Daoy (cell line): Measurements from ENCODE around the gene NPAS3. TPM values are rescaled to one million over a fixed set of nuclear protein-coding genes. Genes with fewer than 3 reads are reported as not detected.
"Not testable (repeated sequence)": the region's sequence is repeated elsewhere in the genome, so short reads cannot be mapped to it uniquely, and the experiment has no call there.

ENCODE experiments used
- DNase-seq: peaks from one replicate; pipeline ENCODE4 v3.0.0-alpha.2; 2015; ENCODE audit warnings: low read depth
- total RNA-seq: library from RNA; depleted of rRNA; stranded (reverse); fragments of >200 nt; shearing (Covaris generic); gene quantifications from 2 replicates; pipeline ENCODE4 v1.2.3, GENCODE V29; 2014

Gene NPAS3
- total RNA-seq, 1 experiment from 2014 or later, result 1.9 TPM

GRCh38 chr14:33070475-33070874 lies 131.8 kb downstream of the NPAS3 start:
- DNase-seq, result no peak

- no peak for DNase-seq
These were observed 134.3 kb downstream of the NPAS3 start for GRCh38 chr14:33073023-33073422.

DNA sequence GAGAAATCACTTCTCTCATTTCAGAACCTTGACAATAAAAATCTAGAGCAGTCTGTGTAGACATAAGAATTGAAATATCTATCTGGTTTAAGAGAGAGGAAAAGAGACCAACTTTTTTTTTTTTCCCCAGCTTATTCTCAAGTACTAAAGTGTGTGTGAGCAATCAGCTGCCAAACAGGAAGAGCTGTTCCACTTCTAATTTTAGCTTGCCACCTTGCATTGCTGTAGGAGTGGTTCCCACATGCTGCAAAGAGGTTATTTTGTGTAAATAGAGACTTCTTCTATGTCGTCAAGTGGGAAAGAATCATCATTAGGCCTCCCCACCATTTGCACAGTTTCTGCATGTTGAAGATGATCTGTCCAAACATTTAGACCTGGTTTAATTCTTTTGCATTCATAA lies 142.6 kb downstream of the NPAS3 start:
- no peak for DNase-seq

DNA sequence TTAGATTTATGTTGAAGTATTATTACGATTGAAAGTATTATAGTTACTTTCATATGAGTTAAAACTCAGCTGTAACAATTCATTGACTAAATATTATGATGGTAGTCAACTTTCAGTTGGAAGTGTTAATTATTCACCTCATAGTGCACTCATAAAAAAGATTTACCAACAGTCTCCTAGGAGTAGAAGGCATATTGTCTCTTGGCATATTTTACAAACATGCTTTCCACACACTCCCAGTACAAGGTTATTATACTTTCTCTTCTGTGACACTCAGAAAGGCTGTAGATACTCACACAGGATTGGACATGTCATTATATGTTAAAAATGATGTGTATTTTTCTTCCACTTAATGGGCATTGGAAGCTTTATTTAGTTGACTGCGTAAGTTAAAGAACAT lies 147.1 kb downstream of the NPAS3 start:
- DNase-seq, result no peak

GRCh38 chr14:33088274-33088673 lies 149.6 kb downstream of the NPAS3 start:
- not testable (repeated sequence) for DNase-seq

DNA sequence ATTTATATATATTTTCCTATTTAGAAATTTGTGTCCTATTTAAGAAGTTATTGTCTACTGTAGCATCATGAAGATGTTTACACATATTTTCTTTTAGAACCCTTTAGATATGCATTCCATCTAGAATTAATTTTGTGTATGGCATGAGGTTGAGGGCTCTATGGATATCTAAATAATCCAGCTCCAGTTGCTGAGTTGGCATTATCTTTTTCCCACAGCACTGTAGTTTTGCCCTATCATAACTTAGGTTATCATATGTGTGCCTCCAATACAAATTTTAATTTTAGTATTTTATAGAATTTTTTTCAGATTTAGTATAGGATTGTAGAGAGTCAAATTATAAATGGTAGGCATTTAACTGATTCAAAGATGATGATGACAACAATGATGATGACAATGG lies 159.3 kb downstream of the NPAS3 start:
- no peak for DNase-seq

GRCh38 chr14:33103489-33103888 lies 164.8 kb downstream of the NPAS3 start:
- DNase-seq, result no peak

GRCh38 chr14:33103966-33104365 lies 165.3 kb downstream of the NPAS3 start:
- no peak for DNase-seq

- no peak for DNase-seq
These were observed 172.2 kb downstream of the NPAS3 start for GRCh38 chr14:33110737-33111443.

- no peak for DNase-seq
These were observed 175.7 kb downstream of the NPAS3 start for GRCh38 chr14:33114331-33114730.

- DNase-seq, result no peak
These were observed 180.0 kb downstream of the NPAS3 start for GRCh38 chr14:33118668-33119067.

DNA sequence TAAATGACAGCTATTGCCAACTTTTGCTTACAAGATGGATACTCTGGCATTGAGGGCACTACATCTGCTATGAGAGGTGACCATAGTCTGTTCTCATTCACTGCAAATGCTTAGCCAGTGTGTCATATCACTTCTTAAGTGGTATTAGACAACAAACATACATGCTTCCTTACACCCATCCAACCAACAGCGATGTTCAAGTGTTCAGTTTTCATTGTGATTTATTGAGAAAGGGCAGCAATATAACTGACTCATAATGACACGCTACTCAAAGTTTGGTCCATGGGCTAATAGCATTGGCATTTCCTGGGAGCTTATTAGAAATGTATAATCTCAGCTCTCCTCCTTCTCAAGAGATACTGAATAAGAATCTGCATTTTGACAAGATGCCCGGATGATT lies 181.7 kb downstream of the NPAS3 start:
- peak; percentile 71 for DNase-seq

- DNase-seq, result peak; percentile 21
These were observed 182.3 kb downstream of the NPAS3 start for GRCh38 chr14:33120966-33121365.

GRCh38 chr14:33123281-33123680 lies 184.6 kb downstream of the NPAS3 start:
- no peak for DNase-seq

DNA sequence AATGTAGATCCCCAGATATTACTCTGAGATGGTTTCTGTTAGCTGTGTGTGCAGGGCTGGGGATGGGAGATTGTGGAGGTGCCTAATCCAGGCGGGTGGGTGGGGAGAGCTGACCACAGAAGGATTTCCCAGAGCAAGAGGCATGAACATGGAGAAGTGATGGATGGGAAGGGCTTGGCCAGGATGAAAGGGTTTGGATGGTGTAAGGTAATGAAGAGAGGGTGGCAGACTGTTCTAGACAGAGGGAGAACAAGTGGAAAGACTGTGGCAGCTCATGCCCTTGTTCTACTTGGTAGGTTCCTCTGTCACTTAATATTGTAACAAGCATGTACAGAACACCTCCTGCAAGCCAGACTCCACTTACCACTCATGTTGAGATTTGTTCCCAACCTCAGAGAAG lies 187.8 kb downstream of the NPAS3 start:
- DNase-seq, result no peak

DNA sequence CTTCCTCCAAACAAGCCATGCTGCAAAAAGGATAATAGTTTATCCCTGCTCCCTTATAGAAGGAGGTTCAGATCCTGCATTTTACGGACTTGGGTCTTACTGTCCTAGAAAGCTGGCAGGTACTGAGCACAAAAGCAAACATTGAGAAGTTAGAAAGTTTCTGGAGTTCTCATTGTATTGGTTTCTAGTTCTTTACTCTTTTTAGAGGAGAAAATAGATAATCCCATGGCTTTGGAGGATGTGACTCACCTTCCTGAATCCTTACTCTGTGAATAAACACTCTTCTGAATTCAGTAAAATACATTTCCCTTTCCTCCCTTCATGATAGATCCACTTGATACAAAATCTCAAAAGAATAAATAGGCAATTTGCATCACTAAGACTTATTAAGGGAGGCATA lies 188.9 kb downstream of the NPAS3 start:
- peak; percentile 22 for DNase-seq

DNA sequence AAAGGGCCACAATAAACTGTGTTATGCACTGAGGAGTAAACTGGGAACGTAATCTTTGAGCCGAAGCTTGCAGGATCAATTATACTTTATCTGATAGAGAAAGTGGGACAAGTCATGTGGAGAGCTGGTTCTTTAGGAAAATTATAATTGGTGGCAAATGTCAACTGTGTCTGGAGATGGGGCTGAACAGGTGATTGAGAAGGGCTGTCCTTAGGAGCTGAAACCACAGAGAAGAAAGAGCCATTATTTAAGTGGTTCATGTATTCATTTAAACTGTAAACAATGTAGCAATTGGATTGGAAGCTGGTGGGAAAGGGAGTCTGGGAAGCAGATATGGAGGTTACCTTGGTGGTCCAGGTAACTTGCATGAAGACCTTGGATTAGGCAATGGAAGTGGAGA lies 193.1 kb downstream of the NPAS3 start:
- DNase-seq, result no peak

DNA sequence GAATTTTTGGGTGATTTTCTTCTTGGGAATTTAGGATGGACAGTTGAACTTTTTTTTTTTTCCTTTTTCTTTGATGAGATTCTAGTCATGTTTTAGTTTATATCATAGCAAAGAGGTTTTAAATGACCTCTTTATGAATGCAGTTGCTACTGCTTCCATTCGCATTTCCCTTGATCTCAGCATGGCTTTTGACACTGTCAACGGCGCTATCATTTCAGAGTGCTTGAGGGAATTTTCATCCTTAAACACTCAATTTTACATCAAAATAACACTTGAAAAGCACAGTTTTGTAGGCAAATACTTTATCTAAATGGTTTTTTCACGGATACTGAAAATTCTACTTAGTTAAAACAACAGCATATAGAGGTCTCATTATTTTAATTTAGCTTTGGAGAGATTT lies 195.5 kb downstream of the NPAS3 start:
- DNase-seq, result no peak

GRCh38 chr14:33134975-33135374 lies 196.3 kb downstream of the NPAS3 start:
- DNase-seq, result no peak

GRCh38 chr14:33150666-33151428 lies 212.2 kb downstream of the NPAS3 start:
- DNase-seq, result no peak

GRCh38 chr14:33163109-33163508 lies 224.4 kb downstream of the NPAS3 start:
- peak; percentile 13 for DNase-seq

- no peak for DNase-seq
These were observed 224.9 kb downstream of the NPAS3 start for GRCh38 chr14:33163600-33163999.

DNA sequence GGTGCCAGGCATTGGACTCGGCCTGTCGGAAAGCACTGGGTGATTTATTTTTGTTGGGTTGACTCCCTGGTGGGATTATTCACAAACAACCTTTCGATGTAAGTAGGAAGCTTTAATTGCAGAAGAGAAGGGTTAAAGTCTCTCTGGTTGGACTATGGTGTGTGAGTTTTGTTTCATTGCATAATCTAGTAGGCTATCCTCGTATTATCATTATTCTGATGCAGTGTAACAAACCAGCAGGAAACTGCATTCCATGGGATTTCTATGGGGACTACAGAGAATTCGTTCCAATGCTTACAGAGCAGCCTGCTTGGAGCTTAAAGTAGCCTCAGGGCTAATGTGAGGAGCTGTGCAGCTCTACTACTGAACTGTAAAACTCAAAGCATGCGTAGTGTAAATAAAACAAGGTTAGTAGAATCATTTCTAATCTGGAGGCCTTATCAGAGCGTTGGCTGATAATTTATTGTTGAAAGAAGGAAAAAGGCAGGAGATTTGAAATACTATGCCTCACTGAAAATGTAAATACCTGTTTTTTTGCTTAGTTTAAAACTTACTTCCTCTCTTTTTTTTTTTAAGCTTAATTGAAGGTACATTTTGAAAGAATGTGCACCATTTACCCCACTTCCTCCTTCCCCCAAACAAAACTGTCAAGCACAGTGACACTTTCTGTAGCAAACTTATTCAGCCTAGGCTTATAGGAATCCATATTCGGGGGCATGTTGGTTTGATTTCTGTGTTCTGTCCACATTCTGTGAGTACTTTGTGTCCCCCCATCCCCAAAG lies 226.7 kb downstream of the NPAS3 start:
- peak; percentile 28 for DNase-seq
